Thymus (tissue), 11 donors: ENCODE data around the gene BACE2. TPM values are rescaled to one million over a fixed set of nuclear protein-coding genes. Genes with fewer than 3 reads are reported as not detected.
"Not testable (repeated sequence)": the region's sequence is repeated elsewhere in the genome, so short reads cannot be mapped to it uniquely, and the experiment has no call there.

Experiments
- DNase-seq, 9 donors: peaks; one replicate each; pipeline ENCODE4 v3.0.0-alpha.2; 2013; ENCODE audit warnings: low spot score in 9 of 9, low read depth in 6 of 9, missing footprints in 1 of 9
- H3K27ac ChIP-seq, 2 donors: one replicate each; pipeline ENCODE4 v1.5.1; 2013; ENCODE audit warnings: control low read depth in 1 of 2, low read depth in 1 of 2, low read length in 1 of 2, mild to moderate bottlenecking in 1 of 2, moderate library complexity in 1 of 2
- H3K27me3 ChIP-seq, 2 donors: one replicate each; pipeline ENCODE4 v1.5.1; 2013; ENCODE audit warnings: low read length in 1 of 2; ENCODE audit not compliant: control insufficient read depth in 2 of 2, insufficient read depth in 1 of 2
- H3K36me3 ChIP-seq, 2 donors: one replicate each; pipeline ENCODE4 v1.5.1; 2013; ENCODE audit warnings: low read length in 1 of 2, mild to moderate bottlenecking in 1 of 2, moderate library complexity in 1 of 2; ENCODE audit not compliant: control insufficient read depth in 2 of 2, insufficient read depth in 2 of 2
- H3K4me1 ChIP-seq, 2 donors: one replicate each; pipeline ENCODE4 v1.5.1; 2013; ENCODE audit warnings: low read length in 2 of 2; ENCODE audit not compliant: control insufficient read depth in 2 of 2, insufficient read depth in 2 of 2
- H3K4me3 ChIP-seq, 2 donors: one replicate each; pipeline ENCODE4 v1.5.1; 2013; ENCODE audit warnings: low read length in 2 of 2, control low read depth in 1 of 2, mild to moderate bottlenecking in 1 of 2
- H3K9me3 ChIP-seq, 2 donors: one replicate each; pipeline ENCODE4 v1.5.1; 2013; ENCODE audit warnings: low read length in 1 of 2, mild to moderate bottlenecking in 1 of 2; ENCODE audit not compliant: control insufficient read depth in 2 of 2, insufficient read depth in 1 of 2
- WGBS: extraction: QIAGEN DNeasy Blood & Tissue Kit; methylation state at CpG from one replicate; pipeline ENCODE4 v1.1.7; 2013; 5-methylcytosine and 5-hydroxymethylcytosine counted together
- polyA plus RNA-seq: library from polyadenylated mRNA; stranded (reverse); fragments of 200-250 nt; gene quantifications from one replicate; pipeline ENCODE4 v1.2.3, GENCODE V29; 2013
- total RNA-seq: library from RNA; stranded (reverse); fragments of 120-200 nt; gene quantifications from one replicate; pipeline ENCODE4 v1.2.4, GENCODE V29; 2013
- donor health status: healthy.

The BACE2 gene
- total and polyA plus RNA-seq, 2 donors: 5.9 to 17.6 TPM

DNA sequence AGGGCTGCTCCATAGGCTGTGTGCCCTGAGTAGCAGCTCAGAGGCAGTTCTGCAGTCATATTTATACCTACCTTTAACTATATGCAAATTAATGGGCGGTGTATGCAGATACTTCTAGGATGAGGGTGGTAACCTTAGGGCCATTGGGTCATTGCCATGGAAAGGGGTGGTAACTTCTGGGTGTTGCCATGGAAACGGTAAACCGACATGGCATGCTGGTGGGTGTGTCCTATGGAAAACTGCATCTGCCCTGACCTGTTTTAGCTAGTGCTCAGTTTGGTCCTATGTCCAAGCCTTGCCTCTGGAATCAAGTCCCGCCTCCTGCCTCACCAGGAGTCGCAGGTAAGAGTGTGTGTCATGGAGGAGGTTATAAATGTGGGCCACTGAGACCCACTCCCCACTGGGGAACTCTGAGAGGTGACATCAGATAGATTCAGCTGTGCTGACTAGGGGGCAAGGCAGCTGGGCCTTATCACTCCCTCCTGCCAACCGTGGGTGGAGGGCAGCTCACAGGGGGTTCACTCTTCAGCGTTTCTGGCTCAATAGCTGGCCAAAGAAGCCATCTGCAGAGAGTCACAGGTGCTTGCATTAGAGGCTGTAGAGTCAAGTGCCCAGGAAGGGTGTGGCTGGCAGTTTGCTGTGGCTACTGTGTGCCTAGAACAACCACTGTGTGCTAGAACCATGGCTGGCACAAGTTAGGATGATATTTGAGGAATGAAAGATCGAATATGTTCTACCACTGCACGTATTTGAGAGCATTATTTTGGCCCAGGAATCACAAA, 19.0 kb downstream of the BACE2 start:
- Histone ChIP-seq H3K4me1 (no peaks in the 10 kb centered on the region), H3K27me3 (no peaks in the 10 kb centered on the region), H3K4me3 (no peak overlapping the region), H3K9me3 (no peaks in the 10 kb centered on the region), H3K36me3 (no peaks in the 10 kb centered on the region), H3K27ac (no peak overlapping the region)
- DNase-seq: no peak
- WGBS: 88% methylated on average over 9 of the region's 9 CpGs

- Histone ChIP-seq H3K4me1 (no peaks in the 10 kb centered on the region), H3K4me3 (no peak overlapping the region), H3K27ac (no peak overlapping the region), H3K27me3 (no peaks in the 10 kb centered on the region), H3K36me3 (no peaks in the 10 kb centered on the region), H3K9me3 (no peaks in the 10 kb centered on the region)
- 82% methylated on average over 6 of the region's 6 CpGs for WGBS
- no peak for DNase-seq
Measured at GRCh38 chr21:41187537-41188025, 19.6 kb downstream of the BACE2 start.

DNA sequence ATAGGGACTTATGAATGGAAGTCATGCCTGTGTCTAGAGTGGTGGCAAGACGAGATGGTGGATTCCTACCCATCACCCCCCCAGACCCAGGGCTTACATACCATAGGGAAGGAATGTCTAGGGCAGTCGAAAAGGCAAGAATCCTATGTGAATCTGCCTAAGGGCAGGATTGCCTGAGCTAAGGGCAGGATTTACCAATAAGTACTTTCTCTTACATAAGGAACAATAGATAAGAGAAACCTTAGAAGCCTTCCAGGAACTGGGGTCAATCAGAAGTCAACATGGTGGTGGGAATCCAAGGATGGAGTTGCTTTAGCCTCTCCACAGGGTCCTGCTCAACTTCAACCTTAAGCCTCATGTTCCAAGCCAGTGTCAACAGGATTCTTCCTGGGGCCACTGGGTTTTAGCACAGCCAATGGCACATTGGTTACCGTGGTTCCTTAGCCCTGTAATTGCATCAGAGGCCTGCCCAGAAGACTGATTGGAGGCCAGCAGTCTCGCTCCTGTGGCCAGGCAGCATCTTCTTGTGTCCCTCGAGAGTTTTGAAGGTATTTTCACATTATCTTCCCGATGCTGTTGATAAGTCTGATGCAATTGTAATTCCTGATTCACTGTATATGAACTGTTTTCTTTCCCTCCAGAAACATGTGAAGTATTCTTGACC, 20.7 kb downstream of the BACE2 start:
- no peak overlapping the region for H3K27ac ChIP-seq
- WGBS: 93% methylated on average over 6 of the region's 6 CpGs
- no peaks in the 10 kb centered on the region for H3K9me3 ChIP-seq
- no peaks in the 10 kb centered on the region for H3K27me3 ChIP-seq
- no peaks in the 10 kb centered on the region for H3K36me3 ChIP-seq
- H3K4me3 ChIP-seq: no peak overlapping the region
- no peak for DNase-seq
- no peaks in the 10 kb centered on the region for H3K4me1 ChIP-seq

- Histone ChIP-seq H3K4me3 (no peak overlapping the region), H3K36me3 (no peaks in the 10 kb centered on the region), H3K9me3 (no peaks in the 10 kb centered on the region), H3K27me3 (no peaks in the 10 kb centered on the region), H3K27ac (no peak overlapping the region), H3K4me1 (no peaks in the 10 kb centered on the region)
- WGBS: 97% methylated on average over 1 of the region's 1 CpG
- DNase-seq: no peak
Measured at GRCh38 chr21:41189150-41189745, 21.3 kb downstream of the BACE2 start.

GRCh38 chr21:41192552-41192951, 24.6 kb downstream of the BACE2 start:
- DNase-seq, H3K4me3 ChIP-seq, H3K9me3 ChIP-seq, H3K4me1 ChIP-seq, H3K27ac ChIP-seq, H3K27me3 ChIP-seq, H3K36me3 ChIP-seq: not testable (repeated sequence)
- 95% methylated on average over 4 of the region's 4 CpGs for WGBS

DNA sequence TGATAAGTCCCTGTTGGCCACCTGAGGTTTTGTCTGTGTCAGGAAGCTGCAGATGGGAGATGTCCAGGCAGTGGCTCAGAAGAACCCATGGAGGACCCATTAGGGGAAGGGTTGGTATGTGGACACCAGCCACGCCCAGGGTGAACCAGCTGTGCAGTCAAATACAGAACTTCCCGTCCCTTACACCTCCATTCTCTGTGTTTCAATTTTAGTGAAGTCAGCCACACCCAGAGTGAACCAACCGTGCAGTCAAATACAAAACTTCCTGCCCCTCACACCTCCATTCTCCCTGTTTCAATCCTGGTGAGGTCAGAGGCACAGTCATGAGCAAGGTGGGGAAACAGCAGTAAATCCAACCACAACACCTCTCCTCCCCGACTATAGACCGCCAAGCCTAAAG, 27.4 kb downstream of the BACE2 start:
- H3K27me3 ChIP-seq: no peaks in the 10 kb centered on the region
- WGBS: 91% methylated on average over 5 of the region's 5 CpGs
- no peak overlapping the region for H3K27ac ChIP-seq
- no peaks in the 10 kb centered on the region for H3K36me3 ChIP-seq
- no peaks in the 10 kb centered on the region for H3K4me1 ChIP-seq
- no peak overlapping the region for H3K4me3 ChIP-seq
- no peak for DNase-seq
- no peaks in the 10 kb centered on the region for H3K9me3 ChIP-seq

DNA sequence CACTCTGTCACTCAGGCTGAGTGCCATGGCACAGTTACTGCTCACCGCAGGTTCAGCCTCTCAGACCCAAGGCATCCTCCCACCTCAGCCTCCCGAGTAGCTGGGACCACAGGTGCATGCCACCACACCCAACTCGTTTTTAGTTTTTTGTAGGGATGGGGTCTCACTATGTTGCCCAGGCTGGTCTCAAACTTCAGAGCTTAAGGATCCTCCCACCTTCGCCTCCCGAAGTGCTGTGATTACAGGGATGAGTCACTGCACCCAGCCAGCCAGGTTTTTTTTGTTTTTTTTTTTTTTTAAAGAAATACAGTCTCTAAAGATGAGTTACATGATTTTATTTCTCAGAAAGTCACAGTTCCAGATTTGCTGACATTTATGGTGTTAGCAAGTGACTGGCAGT, 29.0 kb downstream of the BACE2 start:
- WGBS: 93% methylated on average over 5 of the region's 5 CpGs

GRCh38 chr21:41197582-41197981, 29.6 kb downstream of the BACE2 start:
- 97% methylated on average over 2 of the region's 2 CpGs for WGBS
- no peak overlapping the region for H3K27ac ChIP-seq

More for the DNA sequence above, 29.0 kb downstream of the BACE2 start:
- Histone ChIP-seq H3K4me1 (no peaks in the 10 kb centered on the region), H3K36me3 (no peaks in the 10 kb centered on the region), H3K4me3 (no peak overlapping the region), H3K27me3 (peaks cover 0 to 2% of the 10 kb centered on the region in 2 donors), H3K9me3 (no peaks in the 10 kb centered on the region), H3K27ac (no peak overlapping the region)
- DNase-seq: no peak

DNA sequence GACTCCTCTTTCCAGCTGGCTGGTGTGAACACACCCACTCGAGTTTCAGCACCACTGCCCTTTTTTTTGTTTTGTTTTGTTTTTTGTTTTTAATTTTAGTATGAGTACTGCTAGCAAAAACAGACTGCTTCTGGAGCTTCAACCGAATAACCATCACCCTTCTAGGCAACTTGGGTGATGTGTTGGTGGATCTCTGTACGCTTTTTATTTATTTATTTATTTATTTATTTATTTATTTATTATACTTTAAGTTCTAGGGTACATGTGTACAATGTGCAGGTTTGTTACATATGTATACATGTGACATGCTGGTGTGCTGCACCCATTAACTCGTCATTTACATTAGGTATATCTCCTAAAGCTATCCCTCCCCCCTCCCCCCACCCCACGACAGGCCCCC, 30.7 kb downstream of the BACE2 start:
- not testable (repeated sequence) for DNase-seq, H3K9me3 ChIP-seq, H3K4me1 ChIP-seq, H3K4me3 ChIP-seq, H3K27me3 ChIP-seq, H3K27ac ChIP-seq, H3K36me3 ChIP-seq
- 85% methylated on average over 5 of the region's 5 CpGs for WGBS

More at GRCh38 chr21:41197582-41197981, 29.6 kb downstream of the BACE2 start:
- Histone ChIP-seq H3K36me3 (no peaks in the 10 kb centered on the region), H3K9me3 (no peaks in the 10 kb centered on the region), H3K4me3 (no peak overlapping the region), H3K27me3 (peaks cover 0 to 2% of the 10 kb centered on the region in 2 donors), H3K4me1 (no peaks in the 10 kb centered on the region)
- DNase-seq: no peak
